GM21737 (cell line): Measurements from ENCODE around the gene AKAP13.

Experiments used
- ATAC-seq: cut with Tn5 transposase; IDR thresholded peaks from one replicate; pipeline ENCODE4 v1.9.1; 2021; ENCODE audit warnings: mild to moderate bottlenecking, moderate library complexity; ENCODE audit not compliant: unreplicated experiment

Gene AKAP13

GRCh38 chr15:85711580-85712192, 331.3 kb downstream of the AKAP13 start:
- no peak for ATAC-seq

GRCh38 chr15:85716261-85716660, 335.9 kb downstream of the AKAP13 start:
- ATAC-seq, result no peak

DNA sequence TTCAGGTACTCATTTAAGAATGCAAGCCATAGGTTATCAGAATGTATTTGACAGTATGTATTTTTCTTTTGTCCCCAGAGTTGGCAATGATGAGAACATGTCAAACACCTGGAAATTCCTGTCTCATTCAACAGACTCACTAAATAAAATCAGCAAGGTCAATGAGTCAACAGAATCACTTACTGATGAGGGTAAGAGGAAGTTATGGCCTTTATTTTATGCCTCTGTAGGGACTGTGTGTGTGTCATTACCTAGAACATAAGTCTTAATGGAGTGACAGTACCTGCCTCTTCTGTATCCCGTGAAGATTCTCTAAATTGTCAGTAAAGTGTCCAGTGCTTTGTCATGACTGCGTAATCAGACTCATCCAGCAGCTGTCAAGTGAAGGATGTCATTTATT, 336.8 kb downstream of the AKAP13 start:
- ATAC-seq, result no peak

DNA sequence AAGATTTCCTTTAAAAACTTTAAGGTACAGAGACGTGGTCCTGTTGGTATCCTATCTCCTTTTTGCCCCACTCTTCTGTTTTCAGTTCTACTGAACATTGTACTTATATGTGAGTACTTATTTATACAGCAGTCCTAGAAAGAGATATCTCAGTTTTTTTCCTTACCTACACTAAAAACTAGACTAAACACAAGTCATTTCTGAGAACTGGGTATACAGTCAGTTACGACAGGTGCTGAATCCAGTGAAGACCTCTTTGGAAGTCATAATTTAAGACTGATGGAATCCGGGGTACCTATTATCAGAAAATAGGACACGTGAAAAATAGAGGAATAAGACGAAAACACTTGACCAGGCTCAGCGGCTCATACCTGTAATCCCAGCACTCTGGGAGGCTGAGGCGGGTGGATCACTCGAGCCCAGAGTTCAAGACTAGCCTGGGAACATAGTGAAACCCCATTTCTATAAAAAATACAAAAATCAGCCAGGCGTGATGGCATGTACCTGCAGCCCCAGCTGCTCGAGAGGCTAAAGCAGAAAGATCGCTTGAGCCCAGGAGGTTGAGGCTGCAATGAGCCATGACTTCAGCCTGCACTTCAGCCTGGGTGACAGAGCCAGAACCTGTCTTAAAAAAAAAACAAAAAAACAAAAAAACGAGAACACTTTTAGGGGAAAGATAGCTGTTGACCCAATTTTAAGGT, 338.0 kb downstream of the AKAP13 start:
- peak; percentile 54 for ATAC-seq

DNA sequence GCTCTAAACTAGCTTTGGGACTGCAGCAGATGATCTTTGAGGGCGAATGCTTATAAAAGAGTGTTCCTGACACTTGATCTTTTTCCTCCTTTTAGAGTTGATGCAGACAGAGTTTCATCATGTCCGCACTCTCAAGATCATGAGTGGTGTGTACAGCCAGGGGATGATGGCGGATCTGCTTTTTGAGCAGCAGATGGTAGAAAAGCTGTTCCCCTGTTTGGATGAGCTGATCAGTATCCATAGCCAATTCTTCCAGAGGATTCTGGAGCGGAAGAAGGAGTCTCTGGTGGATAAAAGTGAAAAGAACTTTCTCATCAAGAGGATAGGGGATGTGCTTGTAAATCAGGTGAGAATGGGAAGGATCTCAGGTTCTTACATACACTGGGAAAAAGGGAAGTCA, 338.6 kb downstream of the AKAP13 start:
- no peak for ATAC-seq

DNA sequence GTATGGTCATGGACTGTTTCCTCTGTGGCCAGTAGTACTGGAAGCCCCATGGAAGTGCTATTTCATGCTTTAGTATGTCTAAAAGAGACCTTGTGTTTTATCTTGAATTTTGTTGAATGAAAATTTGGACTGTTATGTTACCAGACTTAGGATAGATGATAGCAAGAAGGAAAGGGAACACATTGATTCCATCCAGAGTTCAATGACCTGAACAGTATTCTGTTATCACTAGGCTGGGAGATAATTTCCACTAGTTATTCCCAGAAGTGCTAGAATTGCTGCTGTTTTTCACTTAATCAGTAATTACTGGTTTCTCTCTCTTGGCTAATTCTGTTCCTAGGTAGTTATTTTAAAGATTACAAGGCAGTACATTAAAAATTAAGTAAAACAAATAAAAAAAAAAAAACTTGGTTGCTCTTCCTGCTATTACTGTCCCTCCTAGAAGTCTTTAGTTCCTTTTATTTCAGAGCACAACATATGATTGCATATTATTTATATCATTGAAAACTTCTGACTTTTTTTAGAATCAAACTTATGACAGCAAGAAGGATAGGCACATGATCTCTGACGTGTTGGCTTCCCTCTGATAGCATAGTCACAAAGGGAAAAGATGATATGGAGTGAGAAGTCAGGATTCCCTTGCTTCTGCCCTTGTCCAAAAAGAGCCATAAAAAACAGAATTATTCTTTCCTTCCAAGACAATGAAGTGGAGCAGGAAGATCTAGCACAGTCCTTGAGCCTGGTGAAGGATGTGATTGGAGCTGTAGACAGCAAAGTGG, 342.2 kb downstream of the AKAP13 start:
- ATAC-seq, result no peak

GRCh38 chr15:85723960-85724945, 343.9 kb downstream of the AKAP13 start:
- no peak for ATAC-seq

GRCh38 chr15:85725019-85725418, 344.6 kb downstream of the AKAP13 start:
- ATAC-seq, result no peak

DNA sequence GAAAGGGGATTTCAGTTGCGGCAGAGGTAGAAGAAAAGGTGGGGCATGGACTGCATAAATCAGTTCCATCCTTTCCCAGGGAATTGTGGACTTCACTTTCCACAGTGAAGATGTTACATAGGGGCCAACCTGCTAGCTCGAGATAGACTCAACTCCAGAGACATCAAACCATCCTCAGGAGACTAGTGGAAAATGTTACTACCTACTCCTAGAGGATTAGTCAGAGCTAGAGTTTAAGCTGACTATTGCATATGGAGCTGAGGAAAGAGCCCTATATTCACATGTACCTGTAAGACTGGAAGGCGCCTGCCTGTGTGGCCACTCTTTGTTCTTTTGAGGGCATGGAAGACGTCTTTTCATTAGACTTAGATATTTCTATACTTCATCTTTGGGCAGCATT, 345.2 kb downstream of the AKAP13 start:
- ATAC-seq, result no peak

- no peak for ATAC-seq
These were observed 346.1 kb downstream of the AKAP13 start for GRCh38 chr15:85726454-85726853.

GRCh38 chr15:85727068-85727467, 346.7 kb downstream of the AKAP13 start:
- ATAC-seq, result no peak

GRCh38 chr15:85730001-85730820, 349.8 kb downstream of the AKAP13 start:
- no peak for ATAC-seq

DNA sequence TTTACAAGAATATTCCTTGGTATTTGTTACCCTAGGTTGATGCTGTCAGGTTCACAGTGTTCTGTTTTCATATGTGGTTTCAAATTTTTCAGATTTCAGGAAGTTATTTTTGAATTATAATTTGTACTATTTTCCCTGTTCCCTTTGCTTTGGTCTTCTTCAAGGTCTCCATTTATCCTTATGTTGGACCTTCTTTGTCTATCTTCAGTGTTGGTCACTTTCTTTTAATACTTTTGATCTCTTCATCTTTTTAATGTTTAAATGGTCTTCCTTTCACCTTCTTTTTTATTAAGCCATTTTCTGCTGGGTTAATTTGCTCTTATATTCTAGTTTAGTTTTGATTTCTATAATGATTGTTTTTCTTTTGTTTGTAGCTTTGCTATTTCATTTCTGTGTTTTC, 353.0 kb downstream of the AKAP13 start:
- ATAC-seq, result no peak

- ATAC-seq, result no peak
These were observed 356.7 kb downstream of the AKAP13 start for GRCh38 chr15:85737061-85737460.

- ATAC-seq, result no peak
These were observed 360.6 kb downstream of the AKAP13 start for GRCh38 chr15:85741021-85741421.

DNA sequence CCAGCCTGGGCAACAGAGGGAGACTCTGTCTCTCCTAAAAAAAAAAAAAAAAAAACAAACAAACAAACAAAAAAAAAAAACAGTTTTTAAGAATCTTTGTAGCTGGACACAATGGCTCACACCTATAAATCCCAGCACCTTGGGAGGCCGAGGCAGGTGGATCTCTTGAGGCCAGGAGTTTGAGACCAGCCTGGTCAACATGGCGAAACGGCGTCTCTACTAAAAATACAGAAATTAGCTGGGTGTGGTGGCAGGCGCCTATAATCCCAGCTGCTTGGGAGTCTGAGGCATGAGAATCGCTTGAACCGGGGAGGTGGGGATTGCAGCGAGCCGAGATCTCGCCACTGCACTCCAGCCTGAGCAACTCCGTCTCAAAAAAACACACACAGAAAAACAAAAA, 361.3 kb downstream of the AKAP13 start:
- ATAC-seq, result no peak

DNA sequence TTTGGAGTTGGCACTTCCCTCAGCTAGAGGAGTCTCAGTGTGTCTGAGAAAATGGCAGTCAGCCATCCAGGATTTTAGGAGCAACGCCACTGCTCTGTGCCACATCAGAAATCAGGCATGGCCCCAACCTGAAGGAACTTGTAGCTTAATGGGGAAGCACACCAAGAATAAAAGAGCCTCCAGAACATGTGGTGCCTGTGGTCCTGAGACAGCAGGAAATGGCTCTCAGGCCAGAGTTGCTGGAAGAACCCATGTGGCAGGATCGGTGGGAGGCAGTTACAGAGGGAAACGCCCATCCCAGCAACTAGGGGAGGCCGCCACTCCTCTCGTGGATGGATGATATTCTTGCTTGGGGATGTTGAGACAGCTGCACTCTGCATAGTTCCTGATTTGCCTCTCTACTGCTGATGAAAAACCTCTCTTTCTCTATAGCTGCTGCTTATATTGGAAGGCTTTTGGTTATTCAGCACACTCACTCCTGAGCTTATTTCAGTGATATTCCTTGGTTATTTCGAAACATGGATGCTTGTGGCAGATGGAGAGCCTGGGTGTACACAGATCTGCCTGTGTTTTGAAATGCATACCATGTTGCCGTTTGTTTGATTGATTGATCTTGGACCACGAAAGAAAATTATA, 361.9 kb downstream of the AKAP13 start:
- ATAC-seq, result no peak

GRCh38 chr15:85743392-85744055, 363.1 kb downstream of the AKAP13 start:
- ATAC-seq, result no peak

DNA sequence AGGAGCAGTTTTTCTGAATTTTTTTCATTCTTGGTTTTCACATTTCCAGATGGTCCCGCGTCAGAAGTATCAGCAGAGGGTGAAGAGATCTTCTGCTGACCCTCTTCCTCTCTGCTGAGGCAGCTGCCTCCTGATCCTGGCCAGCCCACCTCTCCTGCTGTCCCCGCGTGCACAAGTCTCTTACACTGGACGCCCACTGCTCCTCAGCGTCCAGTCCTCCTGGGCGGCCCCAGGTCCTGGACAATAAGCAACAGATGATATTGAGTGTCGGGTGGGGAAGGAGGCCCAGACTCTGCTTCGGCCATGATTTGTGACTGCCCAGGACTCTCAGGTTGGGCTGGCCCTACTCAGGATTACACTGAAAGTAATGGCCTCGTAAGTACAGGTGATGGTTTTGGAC, 364.2 kb downstream of the AKAP13 start:
- no peak for ATAC-seq
